Activated naive CD4-positive, alpha-beta T cell treated with anti-CD3 and anti-CD28 coated beads, Interleukin-2, amount 50 U/mL, for 16 hours (primary cell): ENCODE measurements around the gene IBA57.

ENCODE experiments used
- DNase-seq: peaks from one replicate; pipeline ENCODE4 v3.0.0-alpha.2; 2020

Gene IBA57

DNA sequence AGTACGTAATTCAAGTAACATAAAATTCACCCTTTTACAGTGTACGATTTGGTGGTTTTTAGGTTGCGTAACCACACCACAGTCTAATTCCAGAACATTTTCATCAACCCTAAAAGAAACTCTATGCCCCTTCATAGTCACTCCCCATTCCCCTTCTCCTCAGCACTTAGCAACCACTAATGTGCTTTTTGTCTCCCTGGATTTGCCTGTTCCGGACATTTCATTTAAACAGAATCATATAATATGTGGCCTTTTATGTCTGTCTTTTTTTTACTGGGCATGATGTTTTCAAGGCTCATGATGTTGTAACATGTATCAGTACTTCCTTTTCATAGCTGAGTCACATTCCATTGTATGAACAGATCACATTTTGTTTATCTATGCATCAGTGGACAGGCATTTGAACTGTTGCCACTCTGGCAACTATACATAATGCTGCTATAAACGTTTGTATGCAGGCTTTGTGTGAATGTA, 63.0 kb downstream of the IBA57 start:
- DNase-seq, result no peak

DNA sequence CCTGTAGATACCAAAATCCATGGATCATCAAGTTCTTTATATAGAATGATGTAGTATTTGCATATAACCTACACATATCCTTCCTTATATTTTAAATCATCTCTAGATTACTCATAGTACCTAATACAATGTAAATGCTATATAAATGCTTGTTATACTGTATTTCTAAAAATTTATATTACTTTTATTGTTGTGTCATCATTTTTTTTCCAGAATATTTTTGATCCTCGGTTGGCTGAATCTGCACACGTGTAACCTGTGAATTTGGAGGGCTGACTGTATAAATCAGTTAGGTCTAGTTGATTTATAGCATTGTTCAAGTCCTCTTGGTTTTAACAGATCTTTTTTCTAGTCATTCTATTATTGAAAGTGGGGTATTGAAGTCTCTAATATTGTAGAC, 65.6 kb downstream of the IBA57 start:
- DNase-seq, result no peak
